Measurements from ENCODE around the gene ROR1.
A peak's percentile ranks its signal among the peaks of the same experiment; 100 is the strongest.
"Not testable (repeated sequence)": the region's sequence is repeated elsewhere in the genome, so short reads cannot be mapped to it uniquely, and the experiment has no call there.

The ROR1 gene

GRCh38 chr1:63826246-63826861, 52.5 kb downstream of the ROR1 start:
- not testable (repeated sequence) for DNase-seq

DNA sequence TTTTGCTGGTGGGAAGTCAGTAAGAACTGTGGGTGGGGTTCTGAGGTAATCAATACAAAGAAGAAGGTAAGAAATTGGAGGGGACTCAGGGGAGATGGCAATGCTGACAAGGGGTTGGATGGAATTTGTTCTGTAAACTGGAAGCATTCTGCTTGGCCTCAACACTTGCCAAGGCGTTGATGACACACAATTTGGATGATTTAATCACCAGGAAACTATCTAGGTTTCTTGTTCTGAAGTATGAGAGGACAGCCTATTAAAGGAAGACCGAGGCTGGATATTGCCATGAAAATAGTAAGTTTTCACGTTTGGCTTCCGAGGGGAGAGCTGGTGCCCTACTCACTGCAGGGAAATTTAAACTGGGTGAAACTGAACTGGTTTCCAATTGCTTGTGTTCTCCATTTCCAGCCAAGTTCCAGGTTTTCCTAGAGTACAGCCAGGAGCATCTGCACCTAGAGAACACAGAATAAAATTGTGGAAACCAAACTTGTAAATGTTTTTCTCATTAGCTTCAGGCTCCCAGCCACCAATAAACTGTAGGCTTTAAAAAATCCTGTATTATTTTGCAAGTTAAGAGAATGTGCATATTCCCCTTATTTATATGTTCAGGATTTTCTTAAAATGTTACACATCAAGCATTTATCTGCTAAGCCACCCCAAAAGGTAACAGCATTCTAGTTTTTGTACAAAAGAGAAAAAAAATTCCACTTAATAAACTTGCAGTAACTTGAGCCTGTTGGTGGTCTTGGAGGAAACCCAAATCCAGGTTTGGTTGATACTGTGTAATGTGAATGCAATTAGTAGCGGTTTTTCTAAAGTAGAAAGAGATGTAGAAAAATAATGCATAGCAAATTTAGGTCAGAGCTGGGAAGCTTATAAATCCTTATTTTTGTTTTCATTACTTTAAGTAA, 53.8 kb downstream of the ROR1 start:
- peak; percentile 68 for DNase-seq

DNA sequence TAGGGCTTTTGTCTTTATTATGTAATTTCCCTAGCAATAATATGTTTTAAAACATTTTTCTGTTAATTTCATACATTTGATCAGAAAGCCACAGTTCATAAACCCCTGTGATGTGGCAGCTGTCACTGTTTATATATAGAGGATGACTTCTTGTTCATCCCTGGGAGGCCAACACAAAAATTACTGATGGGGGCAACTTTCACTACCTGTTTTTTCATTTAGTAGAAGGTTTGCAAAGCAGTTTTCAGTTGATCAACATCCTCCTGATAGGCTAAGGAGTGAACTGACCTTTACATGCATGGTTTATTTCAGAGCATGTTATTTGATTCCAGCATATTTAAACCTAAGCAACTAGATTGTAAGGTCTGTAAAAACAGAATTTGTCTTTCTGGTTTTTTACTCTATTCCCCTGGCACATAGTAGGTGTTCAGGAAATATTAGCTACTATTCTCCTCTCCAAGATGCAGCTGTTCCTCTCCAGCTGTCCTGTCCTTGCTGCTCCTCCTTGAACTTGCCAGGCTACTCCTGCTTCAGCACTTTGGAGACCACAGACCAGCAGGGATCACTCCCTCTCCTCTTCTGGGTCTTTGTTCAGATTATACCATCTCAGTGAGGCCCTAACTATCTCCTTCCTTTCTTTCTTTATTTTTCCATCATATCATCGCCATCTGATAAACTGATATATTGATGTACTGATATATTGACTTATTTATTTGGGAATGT, 54.7 kb downstream of the ROR1 start:
- DNase-seq: peak; percentile 68

DNA sequence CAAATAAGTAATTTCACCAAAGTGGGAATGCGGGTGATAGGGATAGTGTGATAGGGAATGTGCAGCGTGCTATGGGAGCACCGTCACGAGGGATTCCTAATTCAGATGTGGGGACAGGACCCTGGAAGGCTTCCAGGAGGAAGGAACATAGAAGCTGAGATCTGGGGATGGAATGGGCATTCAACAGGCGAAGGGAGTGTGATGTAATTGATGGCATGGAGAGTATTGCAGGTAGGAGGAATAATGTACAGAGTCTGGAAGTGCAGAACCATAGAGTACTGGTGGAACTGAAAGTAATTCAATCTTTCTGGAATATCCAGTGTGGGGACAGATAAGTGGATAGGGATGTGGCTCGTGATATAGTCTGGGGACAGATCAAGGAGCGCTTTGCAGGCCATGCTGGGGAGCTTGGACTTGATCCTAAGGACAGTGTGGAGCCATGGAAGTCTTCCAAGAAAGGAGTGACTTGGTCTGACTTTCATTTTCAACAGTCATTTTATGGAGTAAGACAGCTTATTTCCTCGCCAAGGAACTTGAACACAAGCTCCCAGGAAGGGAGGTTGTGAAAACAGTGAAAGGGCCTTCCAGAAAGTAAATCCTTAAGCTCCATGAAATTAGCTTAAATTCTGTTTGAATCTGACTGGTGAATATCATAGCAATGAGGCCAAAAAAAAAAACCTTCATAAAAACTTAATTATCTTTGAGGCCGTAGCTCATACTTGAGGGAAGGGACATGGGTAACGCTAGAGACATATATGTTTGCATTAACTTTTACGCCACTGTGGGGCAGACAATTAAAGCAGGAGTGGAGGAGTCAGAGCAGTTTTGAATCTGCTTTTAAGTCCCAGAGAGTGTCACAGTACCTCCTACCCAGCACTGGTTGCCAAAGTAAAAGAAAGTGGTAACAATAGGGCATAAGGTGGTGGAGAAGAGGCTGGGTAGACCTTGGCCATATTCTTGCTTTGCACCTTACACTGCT, 55.8 kb downstream of the ROR1 start:
- DNase-seq: no peak

- no peak for DNase-seq
Measured at GRCh38 chr1:63831409-63831808, 57.6 kb downstream of the ROR1 start.

- no peak for DNase-seq
Measured at GRCh38 chr1:63833363-63834119, 59.7 kb downstream of the ROR1 start.

- DNase-seq: peak; percentile 32
Measured at GRCh38 chr1:63835128-63835527, 61.3 kb downstream of the ROR1 start.

DNA sequence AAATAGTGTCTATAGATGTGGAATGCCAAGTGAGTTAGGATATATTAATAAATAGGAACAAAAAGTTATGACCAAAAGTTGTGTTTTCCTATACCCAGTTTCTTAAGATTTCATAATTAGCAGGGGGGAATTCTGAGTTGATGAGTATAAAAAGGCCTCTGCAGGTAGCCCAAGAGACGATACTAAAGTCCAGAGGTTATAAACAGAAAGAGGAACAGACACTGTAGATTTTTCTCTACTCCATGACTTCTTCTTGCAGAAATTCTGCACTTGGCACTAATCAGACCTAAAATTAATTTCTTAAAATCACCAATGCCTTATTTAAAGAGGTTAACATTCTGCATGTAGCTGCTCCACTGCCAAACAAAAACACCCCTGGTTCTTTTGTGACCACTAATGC, 62.6 kb downstream of the ROR1 start:
- no peak for DNase-seq

DNA sequence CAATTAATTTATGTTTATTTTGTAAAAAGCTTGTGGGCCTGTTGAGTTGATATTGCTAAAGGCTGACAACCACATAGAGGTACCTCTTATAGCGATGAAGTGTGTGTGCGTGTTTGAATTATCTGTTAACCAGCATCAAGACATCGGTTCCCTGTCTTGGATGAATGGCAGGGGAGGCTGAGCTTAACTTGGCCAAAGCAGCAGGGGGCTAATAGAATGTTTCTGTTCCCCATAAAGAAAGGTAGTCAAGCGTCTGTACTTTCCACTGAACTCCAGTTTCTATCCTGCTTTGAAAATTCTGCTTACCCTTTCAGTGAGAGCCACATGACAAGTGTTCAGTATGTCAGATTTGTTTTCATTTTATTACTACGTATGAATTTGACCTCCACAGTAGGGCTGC, 63.0 kb downstream of the ROR1 start:
- DNase-seq: no peak

DNA sequence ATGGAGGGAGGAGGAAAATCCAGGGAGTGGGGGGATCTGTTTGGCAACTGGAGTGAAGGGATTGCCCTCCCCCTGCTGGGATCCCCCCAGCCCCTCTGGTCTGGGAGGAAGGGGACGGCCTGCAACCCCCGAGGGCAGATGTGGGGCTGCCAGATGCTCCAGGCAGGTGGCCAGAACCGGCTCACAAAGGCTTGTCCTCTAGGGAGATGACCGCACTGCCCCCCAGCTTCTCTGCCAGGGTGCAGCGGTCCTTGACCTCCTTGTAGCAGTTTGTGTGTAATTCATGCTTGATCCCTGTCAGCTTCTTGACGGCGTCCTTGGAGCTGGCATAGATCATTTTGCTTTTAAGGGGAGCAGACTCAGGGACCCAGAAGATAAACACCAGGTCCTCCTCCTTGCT, 69.2 kb downstream of the ROR1 start:
- DNase-seq: no peak

GRCh38 chr1:63843884-63844283, 70.1 kb downstream of the ROR1 start:
- DNase-seq: no peak

- no peak for DNase-seq
Measured at GRCh38 chr1:63845346-63845745, 71.5 kb downstream of the ROR1 start.

DNA sequence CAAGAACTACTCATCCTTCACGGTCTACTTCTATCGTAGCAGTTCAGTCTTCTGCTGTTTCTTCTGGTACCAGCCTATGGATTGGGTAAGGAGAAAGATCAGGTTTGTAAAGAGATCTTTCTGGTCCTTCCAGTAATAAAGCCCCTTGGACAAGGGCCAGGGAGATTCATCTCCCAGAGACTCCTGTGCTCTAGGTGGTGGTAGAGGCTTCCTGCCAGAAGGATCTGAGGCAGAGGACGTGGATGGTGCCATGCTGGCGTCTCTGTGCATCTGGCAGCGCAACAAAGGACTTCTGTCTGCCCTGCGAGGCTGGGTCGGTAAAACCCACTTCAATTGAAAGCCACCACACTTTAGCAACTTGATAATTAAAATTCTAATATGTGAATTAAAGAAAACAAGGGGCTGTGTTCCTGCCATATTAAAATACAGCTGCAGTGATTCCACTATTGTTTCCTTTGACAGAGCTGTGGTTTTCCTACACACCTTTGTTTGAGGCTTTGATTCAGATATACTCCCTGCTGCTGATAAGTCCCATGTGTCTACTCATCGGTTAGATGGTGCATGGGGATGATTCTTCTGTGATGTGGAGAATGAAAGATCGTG, 73.6 kb downstream of the ROR1 start:
- no peak for DNase-seq

DNA sequence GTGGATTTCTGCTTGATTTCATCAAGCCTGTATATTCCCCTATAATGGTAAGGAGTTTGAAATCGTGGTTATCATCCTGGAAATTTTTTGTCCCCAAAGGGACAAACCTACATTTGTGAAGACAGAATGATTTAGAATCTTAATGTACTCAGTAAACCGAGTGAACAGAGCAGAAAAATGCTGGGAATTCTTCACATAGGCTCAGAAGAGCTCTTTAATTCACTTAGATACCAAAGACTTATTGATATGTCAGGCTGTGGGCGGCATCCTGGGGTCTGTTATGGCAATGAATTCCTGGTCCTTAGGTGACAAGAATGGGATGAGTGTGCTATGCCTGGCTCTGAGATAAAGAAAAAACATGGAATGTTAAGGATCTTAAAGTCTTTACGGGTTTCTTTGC, 74.9 kb downstream of the ROR1 start:
- no peak for DNase-seq

DNA sequence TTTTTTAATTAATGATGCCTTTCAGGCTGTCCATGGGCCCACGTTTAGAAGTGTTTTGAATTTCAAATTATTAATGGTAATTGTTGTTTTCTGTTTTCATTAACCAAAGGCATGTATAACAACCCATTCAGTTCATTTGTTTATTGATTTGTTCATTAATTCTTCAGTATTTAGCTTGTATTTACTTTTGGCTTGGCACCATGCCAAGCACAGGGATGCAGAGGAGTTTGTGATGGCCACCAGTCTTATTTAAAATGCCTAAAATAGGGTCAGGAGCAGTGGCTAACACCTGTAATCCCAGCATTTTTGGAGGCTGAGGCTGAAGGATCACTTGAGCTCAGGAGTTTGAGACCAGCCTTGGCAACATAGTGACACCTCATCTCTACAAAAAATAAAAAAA, 75.3 kb downstream of the ROR1 start:
- no peak for DNase-seq

DNA sequence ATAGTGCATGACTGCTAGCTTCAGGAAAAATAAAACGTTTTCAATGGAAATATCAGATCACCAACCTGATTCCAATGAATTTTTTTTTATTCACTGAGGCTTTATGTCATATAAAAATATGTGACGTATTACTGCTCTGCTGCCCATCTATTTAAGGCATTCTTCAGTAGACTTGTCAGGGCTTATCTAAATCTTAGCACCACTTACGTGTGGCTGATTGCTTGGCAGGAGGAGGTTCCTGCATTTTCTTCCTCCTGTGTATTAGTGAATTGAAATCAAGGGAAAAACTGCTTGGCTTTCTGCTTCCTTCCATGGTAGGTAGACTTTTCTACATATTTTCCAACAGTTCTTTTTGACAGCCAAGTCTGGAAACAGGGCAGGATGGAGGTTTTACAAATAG, 80.3 kb downstream of the ROR1 start:
- no peak for DNase-seq

DNA sequence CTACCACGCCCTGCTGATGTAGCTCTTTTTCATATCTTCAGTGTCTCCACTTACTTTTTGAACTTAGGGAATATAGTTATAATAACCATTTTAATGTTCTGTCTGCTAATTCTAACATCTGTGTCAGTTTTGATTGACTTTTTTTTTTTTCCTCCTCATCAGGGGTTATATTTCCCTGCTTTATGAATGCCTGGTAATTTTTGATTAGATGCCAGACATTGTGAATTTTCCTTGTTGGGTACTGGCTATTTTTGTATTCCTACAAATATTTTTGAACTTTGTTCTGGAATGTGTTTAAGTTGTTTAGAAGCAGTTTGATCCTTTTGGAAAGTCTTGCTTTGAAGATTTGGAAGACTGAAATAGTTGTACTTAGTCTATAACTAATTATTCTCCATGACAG, 82.1 kb downstream of the ROR1 start:
- DNase-seq: no peak

DNA sequence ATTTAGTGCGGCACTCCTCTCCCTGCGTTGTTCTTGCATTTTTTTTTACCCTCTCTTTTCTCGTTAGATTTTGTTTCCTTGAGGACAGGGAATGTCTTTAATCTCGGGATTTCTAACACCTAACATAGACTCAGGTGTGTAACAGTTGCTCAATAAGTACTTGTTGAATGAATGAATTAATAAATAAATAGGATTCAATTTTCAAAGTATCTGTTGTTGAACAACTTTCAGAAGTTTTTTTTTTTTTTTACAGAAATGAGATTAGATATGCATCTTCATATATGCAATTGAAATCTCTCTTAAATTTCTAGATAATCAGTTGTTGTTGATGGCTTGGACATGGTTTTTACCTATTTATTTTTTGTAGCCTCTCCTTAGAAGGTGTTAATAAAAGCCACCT, 83.1 kb downstream of the ROR1 start:
- no peak for DNase-seq

GRCh38 chr1:63857478-63857877, 83.7 kb downstream of the ROR1 start:
- DNase-seq: no peak

- no peak for DNase-seq
Measured at GRCh38 chr1:63858153-63858552, 84.3 kb downstream of the ROR1 start.

GRCh38 chr1:63859480-63860275, 85.9 kb downstream of the ROR1 start:
- DNase-seq: no peak

Data from NCI-H1694 treated with DMSO at 0.1 percent for 48 hours (cell line).